Fibroblast of lung (primary cell): ENCODE data around the gene DHH.

ENCODE experiments used
- EZH2 ChIP-seq: IDR thresholded peaks from 2 replicates; pipeline ENCODE4 v1.5.1; 2012; ENCODE audit warnings: low read length, control low read depth, mild to moderate bottlenecking; ENCODE audit errors: missing control alignments
- TF ChIP-seq, protein P1 (sequence below), 2 donors: IDR thresholded peaks in 1 of 2; conservative IDR thresholded peaks in 1 of 2; 1 replicate in 1 of 2; 2 replicates in 1 of 2; pipeline ENCODE4 v1.5.1; 2011 to 2012; ENCODE audit warnings: low read length in 2 of 2, control low read depth in 1 of 2, inconsistent platforms in 1 of 2, low read depth in 1 of 2, mild to moderate bottlenecking in 1 of 2

DNA sequence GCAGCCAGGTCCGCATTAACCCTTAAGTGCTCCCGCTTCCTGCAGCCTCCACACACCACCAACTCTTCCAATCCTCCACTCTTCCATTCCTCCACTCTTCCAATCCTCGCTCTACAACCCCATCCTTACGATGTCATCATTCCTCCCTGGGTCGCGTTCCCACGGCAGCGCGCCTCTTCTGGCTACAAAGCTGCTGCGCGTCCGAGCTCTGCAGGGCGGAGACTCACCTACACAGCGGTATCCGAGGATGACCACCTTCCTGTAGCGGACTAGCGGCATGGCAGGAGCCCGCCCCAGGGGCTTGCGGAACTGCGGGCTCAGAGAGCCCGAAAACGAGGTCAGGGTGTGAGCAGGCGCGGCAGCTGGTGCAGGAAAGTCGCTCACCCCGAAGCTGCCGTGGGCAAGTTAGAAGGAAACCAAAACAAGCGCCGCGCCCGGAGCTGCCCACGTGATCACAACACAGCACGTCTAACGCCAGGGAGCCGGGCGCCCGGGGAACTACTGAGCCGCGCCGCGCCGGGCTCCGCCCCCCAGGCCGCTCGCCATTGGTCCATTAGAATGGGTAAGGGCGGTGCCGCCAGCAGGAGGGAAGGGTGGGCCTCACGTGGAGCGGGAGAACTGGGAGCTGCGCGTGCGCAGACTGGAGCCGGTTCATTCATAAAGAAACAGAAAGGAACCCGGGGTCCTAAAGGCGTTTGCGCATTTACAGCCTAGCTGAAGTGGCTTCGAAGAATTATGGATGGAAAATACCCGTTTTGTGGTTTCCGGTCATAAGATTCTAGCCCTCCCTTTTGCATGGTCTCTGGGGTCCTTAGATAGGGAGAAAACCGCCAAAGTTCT lies 24.9 kb downstream of the DHH start, which contains the start of gene RHEBL1:
- TF ChIP-seq, protein P1, sequence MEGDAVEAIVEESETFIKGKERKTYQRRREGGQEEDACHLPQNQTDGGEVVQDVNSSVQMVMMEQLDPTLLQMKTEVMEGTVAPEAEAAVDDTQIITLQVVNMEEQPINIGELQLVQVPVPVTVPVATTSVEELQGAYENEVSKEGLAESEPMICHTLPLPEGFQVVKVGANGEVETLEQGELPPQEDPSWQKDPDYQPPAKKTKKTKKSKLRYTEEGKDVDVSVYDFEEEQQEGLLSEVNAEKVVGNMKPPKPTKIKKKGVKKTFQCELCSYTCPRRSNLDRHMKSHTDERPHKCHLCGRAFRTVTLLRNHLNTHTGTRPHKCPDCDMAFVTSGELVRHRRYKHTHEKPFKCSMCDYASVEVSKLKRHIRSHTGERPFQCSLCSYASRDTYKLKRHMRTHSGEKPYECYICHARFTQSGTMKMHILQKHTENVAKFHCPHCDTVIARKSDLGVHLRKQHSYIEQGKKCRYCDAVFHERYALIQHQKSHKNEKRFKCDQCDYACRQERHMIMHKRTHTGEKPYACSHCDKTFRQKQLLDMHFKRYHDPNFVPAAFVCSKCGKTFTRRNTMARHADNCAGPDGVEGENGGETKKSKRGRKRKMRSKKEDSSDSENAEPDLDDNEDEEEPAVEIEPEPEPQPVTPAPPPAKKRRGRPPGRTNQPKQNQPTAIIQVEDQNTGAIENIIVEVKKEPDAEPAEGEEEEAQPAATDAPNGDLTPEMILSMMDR (conservative IDR thresholded peaks at IDR 0.05 in 1 of 2, IDR thresholded peaks at IDR 0.05 in 1 of 2; ENCODE audit: low read depth in 1 of 2, low read length in 2 of 2), result no peak
- no peak for TF ChIP-seq EZH2
